ENCODE data around the gene NHLH1.

Gene NHLH1

DNA sequence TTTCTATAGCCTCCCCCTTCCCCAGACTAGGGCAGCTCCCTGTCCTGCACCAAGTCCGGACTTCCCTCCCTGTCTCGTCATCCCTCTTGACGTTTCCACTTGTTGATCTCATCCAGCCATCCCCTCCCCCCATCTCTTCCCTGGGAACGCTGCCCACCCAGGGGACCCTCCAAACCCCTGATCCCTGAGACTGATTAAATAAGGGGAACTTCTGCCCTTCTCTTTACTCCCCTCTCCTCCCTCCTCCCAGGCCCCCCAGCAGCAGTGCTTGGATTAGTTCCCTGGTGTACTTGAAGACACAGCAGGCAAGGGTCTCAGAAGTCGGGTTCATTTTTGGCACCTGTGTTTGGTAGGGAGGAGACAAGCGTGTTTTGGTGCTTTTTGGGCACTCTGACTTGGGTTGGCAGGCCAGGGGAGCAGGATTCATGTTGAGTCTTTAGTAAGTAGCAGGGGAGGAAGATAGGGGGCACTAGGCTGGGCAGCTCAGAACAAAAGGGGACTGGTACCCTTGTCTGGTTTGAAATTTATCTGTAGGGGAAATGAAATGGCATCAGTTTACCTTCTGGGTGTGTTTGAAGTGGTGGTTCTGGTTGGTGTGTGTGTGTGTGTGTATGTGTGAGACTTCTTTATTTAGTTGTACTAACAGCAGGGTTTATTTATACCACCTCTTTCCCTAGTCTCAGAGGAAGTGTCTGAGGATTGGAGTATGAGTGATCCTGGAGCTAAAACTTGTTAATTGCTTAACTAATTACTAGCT, 44.6 kb downstream of the NHLH1 start:
- Mint-ChIP-seq H3K9me3 (no peaks in the 10 kb centered on the region), H3K4me3 (no peak overlapping the region), H3K36me3 (ENCODE audit: insufficient read depth) (no peaks in the 10 kb centered on the region), H3K27me3 (no peaks in the 10 kb centered on the region), H3K4me1 (no peaks in the 10 kb centered on the region), H3K27ac (ENCODE audit: low read depth) (no peak overlapping the region)
- no peak for ATAC-seq (replicated peaks; ENCODE audit: extremely low read depth, poor library complexity, severe bottlenecking)
- no peak for DNase-seq (ENCODE audit: low spot score in 2 of 2)

DNA sequence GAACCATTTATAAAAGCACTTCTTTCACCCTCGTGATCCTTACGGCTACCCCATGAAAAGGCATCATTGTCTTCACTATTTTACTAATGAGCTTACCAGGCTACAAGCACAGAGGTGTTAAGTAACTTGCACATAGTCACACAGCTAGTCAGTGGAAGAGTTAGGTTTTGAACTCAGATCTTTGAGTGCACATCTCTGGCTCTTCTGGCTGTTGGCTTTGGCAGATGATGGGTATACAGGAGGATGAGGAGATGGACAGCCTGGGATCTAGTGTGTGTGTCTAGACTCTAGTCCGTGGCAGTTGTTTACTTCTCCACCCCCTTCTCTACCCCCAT, 45.1 kb downstream of the NHLH1 start:
- no peak overlapping the region for H3K27ac Mint-ChIP-seq (ENCODE audit: low read depth)
- no peak overlapping the region for H3K4me3 Mint-ChIP-seq
- no peak for ATAC-seq (replicated peaks; ENCODE audit: extremely low read depth, poor library complexity, severe bottlenecking)

DNA sequence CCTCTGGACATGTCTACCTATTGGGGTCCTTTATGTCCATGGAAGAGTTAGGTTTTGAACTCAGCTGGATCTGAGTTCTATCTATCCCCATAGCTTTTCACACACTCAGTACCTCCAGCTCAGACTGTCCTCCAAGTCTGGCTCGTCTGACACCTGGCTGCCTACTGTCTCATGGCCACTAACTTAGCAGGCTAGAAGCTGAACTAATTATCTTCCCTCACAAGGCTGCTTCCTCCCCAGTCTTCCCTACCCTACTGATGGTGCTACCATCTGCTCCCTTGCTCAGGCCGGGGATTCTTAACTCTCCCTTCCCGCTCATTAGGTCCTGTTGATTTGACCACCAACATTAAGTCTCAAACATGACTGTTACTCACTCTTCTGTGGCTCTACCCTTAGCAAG, 46.8 kb downstream of the NHLH1 start:
- no peak for DNase-seq (ENCODE audit: low spot score in 2 of 2)
- ATAC-seq (replicated peaks; ENCODE audit: extremely low read depth, poor library complexity, severe bottlenecking) = no peak
- no peaks in the 10 kb centered on the region for H3K9me3 Mint-ChIP-seq
- no peaks in the 10 kb centered on the region for H3K27me3 Mint-ChIP-seq
- no peak overlapping the region for H3K4me3 Mint-ChIP-seq
- H3K27ac Mint-ChIP-seq (ENCODE audit: low read depth) = no peak overlapping the region
- H3K36me3 Mint-ChIP-seq (ENCODE audit: insufficient read depth) = no peaks in the 10 kb centered on the region
- H3K4me1 Mint-ChIP-seq = no peaks in the 10 kb centered on the region

More for the DNA sequence above, 45.1 kb downstream of the NHLH1 start:
- Mint-ChIP-seq H3K27me3 (no peaks in the 10 kb centered on the region), H3K36me3 (ENCODE audit: insufficient read depth) (no peaks in the 10 kb centered on the region), H3K4me1 (no peaks in the 10 kb centered on the region), H3K9me3 (no peaks in the 10 kb centered on the region)
- DNase-seq (ENCODE audit: low spot score in 2 of 2) = no peak

GRCh38 chr1:160414881-160415280, 48.0 kb downstream of the NHLH1 start:
- ATAC-seq (replicated peaks; ENCODE audit: extremely low read depth, poor library complexity, severe bottlenecking) (no peak), DNase-seq (ENCODE audit: low spot score in 2 of 2) (no peak)
- no peaks in the 10 kb centered on the region for H3K4me1 Mint-ChIP-seq
- no peaks in the 10 kb centered on the region for H3K9me3 Mint-ChIP-seq
- H3K27me3 Mint-ChIP-seq = peaks cover 1% of the 10 kb centered on the region
- H3K4me3 Mint-ChIP-seq = no peak overlapping the region
- no peak overlapping the region for H3K27ac Mint-ChIP-seq (ENCODE audit: low read depth)
- peaks cover 2% of the 10 kb centered on the region for H3K36me3 Mint-ChIP-seq (ENCODE audit: insufficient read depth)

DNA sequence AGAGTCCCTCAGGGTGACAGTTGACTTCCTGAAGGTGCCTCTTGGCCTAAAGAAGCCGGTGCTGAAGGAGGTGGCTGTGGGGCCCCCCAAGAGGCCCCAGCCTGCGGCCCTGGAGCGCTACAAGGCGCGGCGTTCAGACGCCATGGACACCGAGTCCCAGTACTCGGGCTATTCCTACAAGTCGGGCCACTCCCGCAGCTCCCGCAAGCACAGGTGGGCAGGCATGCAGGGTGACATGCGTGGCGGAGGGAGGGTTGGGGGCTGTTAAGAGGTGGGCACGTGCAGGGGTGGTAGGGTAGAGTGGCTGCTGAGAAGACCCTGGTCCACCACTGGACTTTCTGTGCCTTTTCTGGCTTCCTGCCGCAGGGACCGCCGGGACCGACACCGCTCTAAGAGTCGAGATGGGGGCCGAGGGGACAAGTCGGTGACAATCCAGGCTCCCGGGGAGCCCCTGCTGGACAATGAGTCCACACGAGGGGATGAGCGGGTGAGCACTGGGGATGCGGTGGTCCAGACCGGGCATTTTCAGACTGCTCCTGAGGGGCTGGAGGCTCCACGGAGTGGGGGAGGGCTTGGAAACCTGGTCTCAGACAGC, 48.9 kb downstream of the NHLH1 start:
- H3K36me3 Mint-ChIP-seq (ENCODE audit: insufficient read depth) = peaks cover 2% of the 10 kb centered on the region
- H3K4me3 Mint-ChIP-seq = no peak overlapping the region
- peaks cover 10% of the 10 kb centered on the region for H3K27me3 Mint-ChIP-seq
- DNase-seq (ENCODE audit: low spot score in 2 of 2) = no peak
- no peak for ATAC-seq (replicated peaks; ENCODE audit: extremely low read depth, poor library complexity, severe bottlenecking)
- no peaks in the 10 kb centered on the region for H3K4me1 Mint-ChIP-seq
- H3K9me3 Mint-ChIP-seq = no peaks in the 10 kb centered on the region
- no peak overlapping the region for H3K27ac Mint-ChIP-seq (ENCODE audit: low read depth)

DNA sequence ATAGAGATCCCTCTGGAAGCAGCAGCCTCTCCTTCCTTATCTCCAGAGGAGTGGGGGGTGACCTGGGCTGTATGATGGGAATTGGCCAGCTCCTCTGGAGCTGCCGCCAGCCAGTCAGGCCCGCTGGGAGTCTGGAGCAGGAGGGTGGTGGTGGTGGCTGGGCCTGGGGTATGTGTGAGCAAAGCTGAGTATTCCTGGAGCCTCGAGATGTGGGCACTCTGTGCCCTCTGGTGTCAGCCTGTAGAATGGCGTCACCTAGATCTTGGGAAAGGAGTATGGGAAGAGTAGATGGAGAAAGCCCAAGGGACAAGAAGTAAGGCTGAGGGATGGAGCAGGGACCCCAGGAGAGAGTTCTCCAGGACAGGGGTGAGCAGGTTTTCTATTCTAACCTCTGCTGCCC, 49.5 kb downstream of the NHLH1 start:
- Mint-ChIP-seq H3K27me3 (peaks cover 12% of the 10 kb centered on the region), H3K9me3 (no peaks in the 10 kb centered on the region), H3K27ac (ENCODE audit: low read depth) (no peak overlapping the region), H3K36me3 (ENCODE audit: insufficient read depth) (peaks cover 2% of the 10 kb centered on the region), H3K4me3 (no peak overlapping the region), H3K4me1 (no peaks in the 10 kb centered on the region)
- ATAC-seq (replicated peaks; ENCODE audit: extremely low read depth, poor library complexity, severe bottlenecking) (no peak), DNase-seq (ENCODE audit: low spot score in 2 of 2) (no peak)

GRCh38 chr1:160418483-160418882, 51.6 kb downstream of the NHLH1 start:
- Mint-ChIP-seq H3K9me3 (no peaks in the 10 kb centered on the region), H3K4me3 (no peak overlapping the region), H3K27ac (ENCODE audit: low read depth) (no peak overlapping the region), H3K4me1 (no peaks in the 10 kb centered on the region), H3K36me3 (ENCODE audit: insufficient read depth) (peaks cover 2% of the 10 kb centered on the region), H3K27me3 (peaks cover 12% of the 10 kb centered on the region)
- DNase-seq (ENCODE audit: low spot score in 2 of 2) (no peak), ATAC-seq (replicated peaks; ENCODE audit: extremely low read depth, poor library complexity, severe bottlenecking) (no peak)

DNA sequence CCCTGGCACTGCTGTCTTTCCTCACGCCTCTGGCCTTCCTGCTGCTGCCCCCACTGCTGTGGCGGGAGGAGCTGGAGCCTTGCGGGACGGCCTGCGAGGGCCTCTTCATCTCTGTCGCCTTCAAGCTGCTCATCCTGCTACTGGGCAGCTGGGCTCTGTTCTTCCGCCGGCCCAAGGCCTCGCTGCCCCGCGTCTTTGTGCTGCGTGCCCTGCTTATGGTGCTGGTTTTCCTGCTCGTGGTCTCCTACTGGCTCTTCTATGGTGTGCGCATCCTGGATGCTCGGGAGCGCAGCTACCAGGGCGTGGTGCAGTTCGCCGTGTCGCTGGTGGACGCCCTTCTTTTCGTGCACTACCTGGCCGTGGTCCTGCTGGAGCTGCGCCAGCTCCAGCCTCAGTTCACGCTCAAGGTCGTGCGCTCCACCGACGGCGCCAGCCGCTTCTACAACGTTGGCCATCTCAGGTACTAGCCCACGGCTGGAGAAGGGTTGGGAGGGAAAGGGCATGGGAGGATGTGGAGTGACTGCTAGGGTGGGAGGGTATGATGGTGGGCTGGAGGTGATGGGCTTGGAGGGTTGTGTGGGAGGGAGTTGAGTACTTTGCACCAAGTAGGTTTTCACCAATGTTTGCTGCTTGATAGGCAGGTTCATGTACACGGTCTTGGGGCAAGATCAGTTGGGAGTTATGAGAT, 52.4 kb downstream of the NHLH1 start:
- H3K36me3 Mint-ChIP-seq (ENCODE audit: insufficient read depth) = peaks cover 2% of the 10 kb centered on the region
- DNase-seq (ENCODE audit: low spot score in 2 of 2) = no peak
- no peak overlapping the region for H3K27ac Mint-ChIP-seq (ENCODE audit: low read depth)
- no peaks in the 10 kb centered on the region for H3K4me1 Mint-ChIP-seq
- no peak for ATAC-seq (replicated peaks; ENCODE audit: extremely low read depth, poor library complexity, severe bottlenecking)
- no peak overlapping the region for H3K4me3 Mint-ChIP-seq
- no peaks in the 10 kb centered on the region for H3K9me3 Mint-ChIP-seq
- peaks cover 12% of the 10 kb centered on the region for H3K27me3 Mint-ChIP-seq

DNA sequence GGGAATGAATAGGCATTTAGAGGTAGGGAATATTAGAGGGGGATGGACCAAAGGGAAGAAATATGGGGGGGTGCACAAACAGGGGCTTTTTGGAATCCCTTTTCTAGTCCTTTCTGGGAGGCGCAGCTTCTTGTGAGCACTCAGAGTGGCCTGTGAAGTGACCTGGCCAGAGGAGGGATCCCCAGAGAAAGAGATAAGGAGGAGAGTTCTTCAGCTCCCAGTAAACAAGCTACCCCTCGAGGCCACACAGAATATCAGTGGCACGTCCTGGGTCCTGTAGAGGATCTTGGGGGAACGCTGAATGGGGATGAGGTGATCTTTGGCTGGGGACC, 52.9 kb downstream of the NHLH1 start:
- Mint-ChIP-seq H3K27ac (ENCODE audit: low read depth) (no peak overlapping the region), H3K9me3 (no peaks in the 10 kb centered on the region), H3K36me3 (ENCODE audit: insufficient read depth) (peaks cover 2% of the 10 kb centered on the region), H3K27me3 (peaks cover 12% of the 10 kb centered on the region), H3K4me1 (no peaks in the 10 kb centered on the region), H3K4me3 (no peak overlapping the region)
- DNase-seq (ENCODE audit: low spot score in 2 of 2) (no peak), ATAC-seq (replicated peaks; ENCODE audit: extremely low read depth, poor library complexity, severe bottlenecking) (no peak)

DNA sequence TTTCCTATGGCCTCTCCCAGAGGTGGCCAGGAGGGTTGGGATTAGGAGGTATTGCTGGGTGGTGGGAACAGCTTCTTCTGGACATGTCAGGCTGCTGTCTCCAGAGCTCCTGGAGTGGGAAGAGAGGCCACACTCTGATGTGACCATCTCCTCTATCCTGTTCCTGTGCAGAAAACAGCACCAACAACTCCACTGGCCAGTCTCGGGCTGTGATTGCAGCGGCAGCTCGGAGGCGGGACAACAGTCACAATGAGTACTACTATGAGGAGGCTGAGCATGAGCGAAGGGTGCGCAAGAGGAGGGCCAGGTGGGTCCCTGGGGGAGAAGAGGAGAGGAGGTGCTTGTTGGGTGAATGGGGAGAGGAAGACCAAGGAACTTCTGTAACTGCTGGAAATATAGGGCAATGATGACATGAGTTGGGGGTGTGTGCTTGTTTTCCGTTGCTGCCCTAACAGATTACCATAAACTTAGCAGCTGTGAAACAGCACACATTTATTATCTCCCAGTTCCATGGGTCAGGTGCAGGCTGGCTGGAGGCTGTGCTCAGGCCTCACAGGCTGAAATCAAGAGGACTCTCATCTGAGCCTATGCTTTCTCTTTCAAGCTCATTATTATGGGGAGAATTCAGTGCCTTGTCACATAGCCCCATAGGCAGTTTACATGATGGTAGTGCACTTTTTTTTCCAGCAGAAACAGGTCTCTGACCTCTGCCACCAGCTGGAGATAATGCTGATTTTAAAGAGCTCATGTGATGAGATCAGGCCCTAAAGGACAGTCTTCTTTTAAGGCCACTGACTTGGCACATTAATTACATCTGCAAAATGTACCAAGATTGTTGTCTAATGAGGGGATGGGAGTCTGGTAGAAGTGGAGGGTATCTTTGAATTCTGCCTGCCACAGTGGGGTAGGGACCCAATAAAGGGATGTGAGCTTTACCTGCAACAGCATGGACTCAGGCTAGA, 54.3 kb downstream of the NHLH1 start:
- Mint-ChIP-seq H3K27me3 (peaks cover 12% of the 10 kb centered on the region), H3K36me3 (ENCODE audit: insufficient read depth) (peaks cover 2% of the 10 kb centered on the region), H3K9me3 (no peaks in the 10 kb centered on the region), H3K27ac (ENCODE audit: low read depth) (no peak overlapping the region), H3K4me3 (no peak overlapping the region), H3K4me1 (no peaks in the 10 kb centered on the region)
- ATAC-seq (replicated peaks; ENCODE audit: extremely low read depth, poor library complexity, severe bottlenecking) (no peak), DNase-seq (ENCODE audit: low spot score in 2 of 2) (no peak)

DNA sequence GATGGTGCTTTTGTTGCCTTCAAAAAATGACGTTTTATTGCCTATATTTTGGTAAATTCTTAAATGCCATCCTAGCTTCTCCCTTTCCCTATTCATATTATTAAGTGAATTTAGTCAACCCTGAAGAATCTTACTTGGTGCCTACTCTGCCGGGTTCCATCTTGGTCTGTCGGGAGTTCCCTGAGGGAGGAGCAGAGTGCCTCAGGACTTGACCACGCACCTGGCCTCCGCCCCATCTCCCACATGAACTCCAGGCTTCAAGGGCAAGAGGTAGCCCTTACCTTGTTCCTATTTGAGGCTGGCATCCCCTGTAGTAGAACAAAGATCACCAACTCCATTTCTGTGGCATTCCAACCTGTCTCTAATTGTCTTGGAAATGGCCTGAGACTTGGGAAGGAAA, 55.0 kb downstream of the NHLH1 start:
- ATAC-seq (replicated peaks; ENCODE audit: extremely low read depth, poor library complexity, severe bottlenecking) = no peak
- Mint-ChIP-seq H3K9me3 (no peaks in the 10 kb centered on the region), H3K4me3 (no peak overlapping the region), H3K27ac (ENCODE audit: low read depth) (no peak overlapping the region), H3K36me3 (ENCODE audit: insufficient read depth) (peaks cover 2% of the 10 kb centered on the region), H3K4me1 (no peaks in the 10 kb centered on the region), H3K27me3 (peaks cover 12% of the 10 kb centered on the region)
- no peak for DNase-seq (ENCODE audit: low spot score in 2 of 2)

Measured in central memory CD8-positive, alpha-beta T cell (primary cell).